Measurements from ENCODE around the gene ANKH.

The ANKH gene

GRCh38 chr5:14868771-14869170, 2.8 kb downstream of the ANKH start:
- DNase-seq (ENCODE audit: extremely low read depth, low read depth) = no peak
- no peak for TF ChIP-seq CTCF (IDR thresholded peaks at IDR 0.05; ENCODE audit: low read depth, low read length)

- DNase-seq (ENCODE audit: extremely low read depth, low read depth) = no peak
- no peak for TF ChIP-seq CTCF (IDR thresholded peaks at IDR 0.05; ENCODE audit: low read depth, low read length)
Observed at GRCh38 chr5:14864181-14864812, 7.3 kb downstream of the ANKH start.

- TF ChIP-seq CTCF (IDR thresholded peaks at IDR 0.05; ENCODE audit: low read depth, low read length) = no peak
- no peak for DNase-seq (ENCODE audit: extremely low read depth, low read depth)
Observed at GRCh38 chr5:14863105-14863504, 8.5 kb downstream of the ANKH start.

GRCh38 chr5:14861123-14861765, 10.3 kb downstream of the ANKH start:
- TF ChIP-seq CTCF (IDR thresholded peaks at IDR 0.05; ENCODE audit: low read depth, low read length) = no peak
- DNase-seq (ENCODE audit: extremely low read depth, low read depth) = no peak

- DNase-seq (ENCODE audit: extremely low read depth, low read depth) = no peak
- TF ChIP-seq CTCF (IDR thresholded peaks at IDR 0.05; ENCODE audit: low read depth, low read length) = no peak
Observed at GRCh38 chr5:14859980-14860379, 11.6 kb downstream of the ANKH start.

GRCh38 chr5:14859150-14859549, 12.4 kb downstream of the ANKH start:
- no peak for TF ChIP-seq CTCF (IDR thresholded peaks at IDR 0.05; ENCODE audit: low read depth, low read length)
- no peak for DNase-seq (ENCODE audit: extremely low read depth, low read depth)

- TF ChIP-seq CTCF (IDR thresholded peaks at IDR 0.05; ENCODE audit: low read depth, low read length) = no peak
- no peak for DNase-seq (ENCODE audit: extremely low read depth, low read depth)
Observed at GRCh38 chr5:14855366-14855765, 16.2 kb downstream of the ANKH start.

Measured in AG09319 (cell line).